ENCODE results near the gene PAH.
A peak's percentile ranks its signal among the peaks of the same experiment; 100 is the strongest.

Gene PAH

GRCh38 chr12:102957339-102958050 lies 40.5 kb upstream of the PAH start, which contains the start of gene ASCL1:
Gene ASCL1, plus strand, starts transcription at chr12:102957674. Its CDS starts 571 bp downstream, at chr12:102958245.
- DNase-seq: no peak
- Mint-ChIP-seq H3K4me1 (ENCODE audit: low read depth in 2 of 2) (peaks cover 0 to 16% of the 10 kb centered on the region in 2 donors), H3K27me3 (peaks cover 73 to 93% of the 10 kb centered on the region in 2 donors), H3K4me3 (peak within 1 kb of the TSS; percentile 69 to 74), H3K9me3 (no peaks in the 10 kb centered on the region), H3K36me3 (ENCODE audit: insufficient read depth) (peaks cover 4% of the 10 kb centered on the region), H3K27ac (no peak within 1 kb of the TSS)
- no peak for ATAC-seq (replicated peaks)

- H3K27ac Mint-ChIP-seq: no peak overlapping the region
- peaks cover 0 to 13% of the 10 kb centered on the region in 2 donors for H3K4me1 Mint-ChIP-seq (ENCODE audit: low read depth in 2 of 2)
- H3K4me3 Mint-ChIP-seq: peak overlapping the region in 1 of 2 donors; percentile 74
- ATAC-seq (replicated peaks) (no peak), DNase-seq (no peak)
- H3K9me3 Mint-ChIP-seq: no peaks in the 10 kb centered on the region
- H3K27me3 Mint-ChIP-seq: peaks cover 68 to 91% of the 10 kb centered on the region in 2 donors
- H3K36me3 Mint-ChIP-seq (ENCODE audit: insufficient read depth): peaks cover 2% of the 10 kb centered on the region
These were observed 39.8 kb upstream of the PAH start for GRCh38 chr12:102956738-102957327.

GRCh38 chr12:102955926-102956737 lies 39.1 kb upstream of the PAH start:
- Mint-ChIP-seq H3K9me3 (no peaks in the 10 kb centered on the region), H3K27me3 (peaks cover 67 to 90% of the 10 kb centered on the region in 2 donors), H3K36me3 (ENCODE audit: insufficient read depth) (no peaks in the 10 kb centered on the region), H3K27ac (no peak overlapping the region), H3K4me3 (no peak overlapping the region), H3K4me1 (ENCODE audit: low read depth in 2 of 2) (peaks cover 0 to 13% of the 10 kb centered on the region in 2 donors)
- DNase-seq: no peak
- ATAC-seq (replicated peaks): no peak

GRCh38 chr12:102954134-102954533 lies 37.1 kb upstream of the PAH start:
- ATAC-seq (replicated peaks) (no peak), DNase-seq (no peak)
- Mint-ChIP-seq H3K4me1 (ENCODE audit: low read depth in 2 of 2) (peaks cover 0 to 11% of the 10 kb centered on the region in 2 donors), H3K9me3 (no peaks in the 10 kb centered on the region), H3K27ac (no peak overlapping the region), H3K4me3 (no peak overlapping the region), H3K36me3 (ENCODE audit: insufficient read depth) (no peaks in the 10 kb centered on the region), H3K27me3 (peaks cover 63 to 90% of the 10 kb centered on the region in 2 donors)

- H3K27me3 Mint-ChIP-seq: peaks cover 59 to 85% of the 10 kb centered on the region in 2 donors
- no peak overlapping the region for H3K27ac Mint-ChIP-seq
- no peak overlapping the region for H3K4me3 Mint-ChIP-seq
- H3K9me3 Mint-ChIP-seq: no peaks in the 10 kb centered on the region
- H3K36me3 Mint-ChIP-seq (ENCODE audit: insufficient read depth): no peaks in the 10 kb centered on the region
- H3K4me1 Mint-ChIP-seq (ENCODE audit: low read depth in 2 of 2): peaks cover 0 to 7% of the 10 kb centered on the region in 2 donors
- DNase-seq (no peak), ATAC-seq (replicated peaks) (no peak)
These were observed 36.2 kb upstream of the PAH start for GRCh38 chr12:102953221-102953620.

- H3K4me3 Mint-ChIP-seq: no peak overlapping the region
These were observed 34.8 kb upstream of the PAH start for GRCh38 chr12:102951841-102952240.

GRCh38 chr12:102950950-102951619 lies 34.0 kb upstream of the PAH start:
- ATAC-seq (replicated peaks) (no peak), DNase-seq (no peak)
- Mint-ChIP-seq H3K4me1 (ENCODE audit: low read depth in 2 of 2) (no peaks in the 10 kb centered on the region), H3K4me3 (no peak overlapping the region), H3K27me3 (peaks cover 54 to 74% of the 10 kb centered on the region in 2 donors), H3K9me3 (no peaks in the 10 kb centered on the region), H3K27ac (no peak overlapping the region), H3K36me3 (ENCODE audit: insufficient read depth) (no peaks in the 10 kb centered on the region)

More at GRCh38 chr12:102951841-102952240, 34.8 kb upstream of the PAH start:
- Mint-ChIP-seq H3K4me1 (ENCODE audit: low read depth in 2 of 2) (peaks cover 0 to 2% of the 10 kb centered on the region in 2 donors), H3K27ac (no peak overlapping the region), H3K36me3 (ENCODE audit: insufficient read depth) (no peaks in the 10 kb centered on the region), H3K9me3 (no peaks in the 10 kb centered on the region), H3K27me3 (peaks cover 60 to 81% of the 10 kb centered on the region in 2 donors)
- ATAC-seq (replicated peaks): no peak
- DNase-seq: no peak

- peaks cover 46 to 73% of the 10 kb centered on the region in 2 donors for H3K27me3 Mint-ChIP-seq
- no peaks in the 10 kb centered on the region for H3K36me3 Mint-ChIP-seq (ENCODE audit: insufficient read depth)
- ATAC-seq (replicated peaks) (no peak), DNase-seq (no peak)
- H3K27ac Mint-ChIP-seq: no peak overlapping the region
- no peak overlapping the region for H3K4me3 Mint-ChIP-seq
- H3K4me1 Mint-ChIP-seq (ENCODE audit: low read depth in 2 of 2): no peaks in the 10 kb centered on the region
- H3K9me3 Mint-ChIP-seq: no peaks in the 10 kb centered on the region
These were observed 33.3 kb upstream of the PAH start for GRCh38 chr12:102950107-102950949.

- Mint-ChIP-seq H3K27ac (no peak overlapping the region), H3K4me3 (no peak overlapping the region), H3K27me3 (peaks cover 37 to 59% of the 10 kb centered on the region in 2 donors), H3K36me3 (ENCODE audit: insufficient read depth) (no peaks in the 10 kb centered on the region), H3K4me1 (ENCODE audit: low read depth in 2 of 2) (no peaks in the 10 kb centered on the region), H3K9me3 (no peaks in the 10 kb centered on the region)
- no peak for ATAC-seq (replicated peaks)
- peak; percentile 30 to 50 (median 32) for DNase-seq
These were observed 31.9 kb upstream of the PAH start for GRCh38 chr12:102948941-102949352.

- Mint-ChIP-seq H3K4me1 (ENCODE audit: low read depth in 2 of 2) (no peaks in the 10 kb centered on the region), H3K27me3 (peaks cover 29 to 48% of the 10 kb centered on the region in 2 donors), H3K27ac (no peak overlapping the region), H3K36me3 (ENCODE audit: insufficient read depth) (no peaks in the 10 kb centered on the region), H3K9me3 (no peaks in the 10 kb centered on the region), H3K4me3 (no peak overlapping the region)
- ATAC-seq (replicated peaks) (no peak), DNase-seq (no peak)
These were observed 29.0 kb upstream of the PAH start for GRCh38 chr12:102946042-102946441.

GRCh38 chr12:102939670-102940222 lies 22.7 kb upstream of the PAH start:
- Mint-ChIP-seq H3K27ac (no peak overlapping the region), H3K4me3 (no peak overlapping the region), H3K27me3 (peaks cover 28 to 31% of the 10 kb centered on the region in 2 donors), H3K4me1 (ENCODE audit: low read depth in 2 of 2) (no peaks in the 10 kb centered on the region), H3K36me3 (ENCODE audit: insufficient read depth) (no peaks in the 10 kb centered on the region), H3K9me3 (no peaks in the 10 kb centered on the region)
- ATAC-seq (replicated peaks) (no peak), DNase-seq (no peak)

GRCh38 chr12:102939059-102939458 lies 22.0 kb upstream of the PAH start:
- Mint-ChIP-seq H3K27me3 (peaks cover 29 to 36% of the 10 kb centered on the region in 2 donors), H3K9me3 (no peaks in the 10 kb centered on the region), H3K36me3 (ENCODE audit: insufficient read depth) (no peaks in the 10 kb centered on the region), H3K4me3 (no peak overlapping the region), H3K4me1 (ENCODE audit: low read depth in 2 of 2) (no peaks in the 10 kb centered on the region), H3K27ac (no peak overlapping the region)
- no peak for DNase-seq
- ATAC-seq (replicated peaks): no peak

All from effector memory CD8-positive, alpha-beta T cell (primary cell).